Embryonic facial prominence (tissue), 1 donor: ENCODE measurements around the gene RAP2A.

Source experiments
- DNase-seq: peaks from one replicate; pipeline ENCODE4 v3.0.0-alpha.2; 2016; ENCODE audit errors: extremely low spot score

Gene RAP2A

DNA sequence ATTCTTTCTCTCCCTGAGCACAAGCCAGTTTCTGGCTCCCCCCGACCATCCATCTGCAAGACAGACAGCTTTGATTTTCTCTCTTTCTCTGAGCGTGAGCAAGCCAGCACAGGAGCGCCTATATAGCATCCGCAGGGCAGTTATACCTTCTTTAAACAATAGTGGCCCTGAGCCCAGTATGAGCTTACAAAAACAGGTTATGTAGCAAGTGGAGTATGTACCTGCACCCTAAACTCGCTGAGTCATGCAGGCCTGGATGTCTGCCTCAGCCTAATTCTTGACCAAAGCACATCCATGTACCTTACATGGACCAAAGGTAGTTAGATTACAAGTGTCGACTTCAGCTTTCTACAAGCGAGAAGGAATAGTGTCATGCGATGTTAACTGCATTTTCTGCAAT lies 61.7 kb downstream of the RAP2A start:
- DNase-seq = no peak

- DNase-seq = no peak
Observed at GRCh38 chr13:97496511-97496910, 62.5 kb downstream of the RAP2A start.

DNA sequence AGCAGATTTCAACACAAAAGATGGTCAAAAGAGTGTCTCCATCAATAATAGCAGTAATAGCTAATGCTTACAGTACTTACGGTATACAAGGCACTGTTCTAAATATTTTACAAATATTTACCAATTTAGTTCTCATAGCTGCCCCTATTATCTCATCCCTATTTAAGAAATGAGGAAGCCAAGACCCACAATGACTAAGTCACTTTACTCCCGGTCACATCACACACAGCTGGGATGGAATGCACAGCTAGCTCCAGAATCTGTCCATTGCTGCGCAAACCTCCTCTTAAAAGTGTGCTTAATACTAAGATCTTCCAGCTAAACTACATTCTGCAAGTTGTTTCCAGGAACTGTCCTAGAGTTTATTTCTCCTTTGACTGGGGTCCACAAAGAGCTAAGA lies 63.4 kb downstream of the RAP2A start:
- DNase-seq = no peak

- DNase-seq = no peak
Observed at GRCh38 chr13:97498419-97498818, 64.5 kb downstream of the RAP2A start.

DNA sequence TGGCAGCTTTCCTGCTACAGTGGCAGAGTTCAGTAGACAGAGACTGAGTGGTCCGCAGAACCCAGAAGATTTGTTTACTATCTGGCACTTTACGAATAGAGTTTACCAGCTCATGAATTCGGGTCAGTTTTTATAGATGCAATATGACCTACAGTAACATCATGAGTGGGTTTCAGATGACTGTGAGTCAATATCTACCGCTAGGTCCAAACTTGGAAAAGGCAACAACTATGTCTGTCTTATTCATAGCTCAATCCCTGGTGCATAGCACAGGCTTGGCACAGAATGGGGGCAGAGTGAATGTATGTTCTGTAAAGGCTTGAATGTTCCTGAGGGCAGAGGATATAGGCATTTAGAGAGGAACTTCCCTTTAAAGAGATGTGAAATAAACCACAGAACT lies 65.2 kb downstream of the RAP2A start:
- no peak for DNase-seq

GRCh38 chr13:97502181-97502580 lies 68.2 kb downstream of the RAP2A start:
- DNase-seq = no peak

- DNase-seq = no peak
Observed at GRCh38 chr13:97502706-97503105, 68.7 kb downstream of the RAP2A start.

DNA sequence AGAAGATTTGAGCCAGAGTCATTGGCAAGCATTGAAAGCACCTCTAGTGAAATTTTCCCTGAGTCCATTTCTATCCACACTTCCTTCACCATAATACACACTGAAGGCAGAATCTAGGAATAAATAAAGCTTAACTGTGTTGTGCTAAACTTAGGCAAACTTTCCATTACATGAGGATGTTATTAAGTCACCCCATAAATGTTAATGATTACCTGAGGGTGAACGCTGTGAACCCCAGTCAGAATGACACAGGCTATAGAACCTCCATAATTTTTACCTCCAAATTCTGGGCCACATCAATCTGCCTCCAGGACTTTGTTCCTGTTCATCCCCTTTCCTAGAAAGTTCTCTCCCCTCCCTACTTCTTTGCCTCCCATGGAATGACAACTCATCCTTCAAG lies 71.0 kb downstream of the RAP2A start:
- DNase-seq = no peak

DNA sequence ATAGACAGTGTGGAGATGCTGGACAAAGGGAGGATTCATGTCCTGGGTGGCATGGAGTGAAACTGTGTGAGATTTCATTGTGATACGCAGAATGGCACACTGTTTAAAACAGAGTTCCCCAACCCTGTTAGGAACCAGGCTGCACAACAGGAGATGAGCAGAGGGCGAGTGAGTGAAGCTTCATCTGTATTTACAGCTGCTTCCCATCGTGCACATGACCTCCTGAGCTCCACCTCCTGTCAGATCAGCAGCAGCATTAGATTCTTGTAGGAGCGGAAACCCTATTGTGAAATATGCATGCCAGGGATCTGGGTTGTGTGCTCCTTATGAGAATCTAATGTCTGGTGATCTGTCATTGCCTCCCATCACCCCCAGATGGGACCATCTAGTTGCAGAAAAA lies 72.5 kb downstream of the RAP2A start:
- DNase-seq = no peak

- DNase-seq = no peak
Observed at GRCh38 chr13:97512732-97513131, 78.8 kb downstream of the RAP2A start.

GRCh38 chr13:97515643-97516042 lies 81.7 kb downstream of the RAP2A start:
- no peak for DNase-seq

- DNase-seq = no peak
Observed at GRCh38 chr13:97517967-97518366, 84.0 kb downstream of the RAP2A start.
